Nephron progenitor cell (in vitro differentiated cells): ENCODE results near the gene VOPP1.
"Not testable (repeated sequence)": the region's sequence is repeated elsewhere in the genome, so short reads cannot be mapped to it uniquely, and the experiment has no call there.

ENCODE experiments used
- DNase-seq: peaks from one replicate; pipeline ENCODE4 v3.0.0; 2021
- H3K27ac Mint-ChIP-seq: 2 replicates; pipeline ENCODE4 v1.8.0; 2021; ENCODE audit warnings: mild to moderate bottlenecking, moderate library complexity, mixed read lengths
- H3K27me3 Mint-ChIP-seq: 2 replicates; pipeline ENCODE4 v1.8.0; 2021; ENCODE audit warnings: mild to moderate bottlenecking, low read depth, mixed read lengths; ENCODE audit not compliant: poor library complexity
- H3K36me3 Mint-ChIP-seq: 2 replicates; pipeline ENCODE4 v1.8.0; 2021; ENCODE audit warnings: low read depth, mixed read lengths
- H3K4me1 Mint-ChIP-seq: 2 replicates; pipeline ENCODE4 v1.8.0; 2021; ENCODE audit warnings: mixed read lengths
- H3K4me3 Mint-ChIP-seq: 2 replicates; pipeline ENCODE4 v1.8.0; 2021; ENCODE audit warnings: mild to moderate bottlenecking, moderate library complexity, mixed read lengths
- H3K9me3 Mint-ChIP-seq: 2 replicates; pipeline ENCODE4 v1.8.0; 2021; ENCODE audit warnings: mild to moderate bottlenecking, moderate library complexity, mixed read lengths
- CTCF ChIP-seq: fragments of 200-600 bp; sonication (generic); IDR thresholded peaks from 2 replicates; pipeline ENCODE4 v1.5.0; 2021; ENCODE audit warnings: antibody characterized with exemption

Gene VOPP1

GRCh38 chr7:55572378-55573233 is at the start of gene VOPP1:
VOPP1 (minus strand) TSS chr7:55572502; CDS start chr7:55572324, 178 bp downstream.
- Mint-ChIP-seq H3K9me3 (no peaks in the 10 kb centered on the region), H3K36me3 (peaks cover 8% of the 10 kb centered on the region), H3K27me3 (peaks cover 43% of the 10 kb centered on the region), H3K27ac (no peak within 1 kb of the TSS), H3K4me3 (peak within 1 kb of the TSS; percentile 91), H3K4me1 (peaks cover 44% of the 10 kb centered on the region)
- peak; percentile 75 for DNase-seq
- no peak for TF ChIP-seq CTCF

- no peaks in the 10 kb centered on the region for H3K36me3 Mint-ChIP-seq
- H3K4me1 Mint-ChIP-seq, result no peaks in the 10 kb centered on the region
- H3K27me3 Mint-ChIP-seq, result no peaks in the 10 kb centered on the region
- DNase-seq, result no peak
- no peak overlapping the region for H3K4me3 Mint-ChIP-seq
- H3K9me3 Mint-ChIP-seq, result peaks cover 60% of the 10 kb centered on the region
- H3K27ac Mint-ChIP-seq, result no peak overlapping the region
- no peak for TF ChIP-seq CTCF
Observed at GRCh38 chr7:55618913-55619312, 46.6 kb upstream of the VOPP1 start.

GRCh38 chr7:55614365-55615064 is 42.2 kb upstream of the VOPP1 start:
- not testable (repeated sequence) for H3K4me3 Mint-ChIP-seq, H3K27ac Mint-ChIP-seq, H3K27me3 Mint-ChIP-seq, DNase-seq, H3K36me3 Mint-ChIP-seq, H3K4me1 Mint-ChIP-seq
- H3K9me3 Mint-ChIP-seq, result peaks cover 28% of the 10 kb centered on the region

GRCh38 chr7:55609726-55610125 is 37.4 kb upstream of the VOPP1 start:
- H3K27me3 Mint-ChIP-seq, H3K27ac Mint-ChIP-seq, DNase-seq, H3K4me3 Mint-ChIP-seq, H3K36me3 Mint-ChIP-seq, H3K4me1 Mint-ChIP-seq, H3K9me3 Mint-ChIP-seq: not testable (repeated sequence)

- H3K4me3 Mint-ChIP-seq, H3K27me3 Mint-ChIP-seq, H3K9me3 Mint-ChIP-seq, H3K36me3 Mint-ChIP-seq, H3K27ac Mint-ChIP-seq, H3K4me1 Mint-ChIP-seq, DNase-seq: not testable (repeated sequence)
Observed at GRCh38 chr7:55605661-55606060, 33.4 kb upstream of the VOPP1 start.

GRCh38 chr7:55597944-55598499 is 25.7 kb upstream of the VOPP1 start:
- H3K36me3 Mint-ChIP-seq, H3K4me1 Mint-ChIP-seq, DNase-seq, H3K27ac Mint-ChIP-seq, H3K4me3 Mint-ChIP-seq, H3K9me3 Mint-ChIP-seq: not testable (repeated sequence)
- H3K27me3 Mint-ChIP-seq, result peaks cover 11% of the 10 kb centered on the region

GRCh38 chr7:55597214-55597739 is 25.0 kb upstream of the VOPP1 start:
- not testable (repeated sequence) for H3K27ac Mint-ChIP-seq, H3K4me3 Mint-ChIP-seq, DNase-seq, H3K4me1 Mint-ChIP-seq, H3K36me3 Mint-ChIP-seq, H3K9me3 Mint-ChIP-seq
- peaks cover 14% of the 10 kb centered on the region for H3K27me3 Mint-ChIP-seq

GRCh38 chr7:55595511-55595910 is 23.2 kb upstream of the VOPP1 start:
- peaks cover 4% of the 10 kb centered on the region for H3K9me3 Mint-ChIP-seq
- no peaks in the 10 kb centered on the region for H3K4me1 Mint-ChIP-seq
- TF ChIP-seq CTCF, result no peak
- no peak for DNase-seq
- H3K36me3 Mint-ChIP-seq, result no peaks in the 10 kb centered on the region
- H3K4me3 Mint-ChIP-seq, result no peak overlapping the region
- H3K27ac Mint-ChIP-seq, result no peak overlapping the region
- H3K27me3 Mint-ChIP-seq, result peaks cover 14% of the 10 kb centered on the region
